ENCODE measurements around the gene TPSD1. TPM values are rescaled to one million over a fixed set of nuclear protein-coding genes. Genes with fewer than 3 reads are reported as not detected.

TPSD1 gene
- total and polyA plus RNA-seq, 2 donors (not counting 3 experiments of a cell fraction or from before 2014, with no cell fraction given), result not detected

DNA sequence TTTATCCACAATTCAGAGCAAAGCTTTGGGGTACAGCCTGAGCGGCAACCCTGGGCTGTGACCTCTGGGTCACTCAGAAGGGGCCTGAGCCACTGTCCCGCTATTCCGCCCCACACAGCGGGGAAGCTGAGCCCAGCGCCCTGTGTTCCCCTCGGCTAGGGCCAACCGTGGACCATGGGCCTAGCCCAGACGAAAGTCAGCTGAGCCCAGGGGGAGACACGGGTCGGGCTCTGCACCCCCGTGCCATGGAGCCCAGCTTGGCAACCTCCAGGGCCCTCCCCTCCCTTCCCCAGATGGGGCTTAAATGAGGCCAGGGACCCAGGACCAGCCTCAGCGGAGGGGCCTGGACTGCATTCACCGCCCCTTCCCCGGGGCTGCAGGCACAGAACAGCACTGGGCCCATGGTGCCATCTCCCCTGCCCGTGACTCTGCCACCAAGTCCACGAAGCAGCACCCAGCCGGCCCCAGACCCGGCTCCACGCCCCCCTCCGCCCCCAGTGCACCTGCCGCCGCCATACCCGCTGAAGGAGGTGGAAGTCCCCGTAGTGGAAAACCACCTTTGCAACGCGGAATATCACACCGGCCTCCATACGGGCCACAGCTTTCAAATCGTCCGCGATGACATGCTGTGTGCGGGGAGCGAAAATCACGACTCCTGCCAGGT is 1.8 kb downstream of the TPSD1 start:
- intact Hi-C loops (cut with micrococcal nuclease) (no loop called here), dilution Hi-C loops (cut with MboI; ENCODE audit: extremely low pct_ligation_motif_present, low sequenced_read_pairs) (no loop called here)
- BruUV-seq (replicated peaks), result no TSS peak
- POLR2A ChIA-PET, result no interaction called here
- Histone ChIP-seq H3K4me1 (ENCODE audit: control insufficient read depth, extremely low read depth, insufficient read depth, low read length) (no peaks in the 10 kb centered on the region), H3K9me1 (replicated peaks; ENCODE audit: control insufficient read depth, extremely low read depth, insufficient read depth, low read length) (no peaks in the 10 kb centered on the region), H2AFZ (ENCODE audit: low read depth, low read length) (no peak overlapping the region), H3K4me2 (ENCODE audit: insufficient read depth, low read length) (no peak overlapping the region), H3K27me3 (ENCODE audit: control insufficient read depth in 2 of 2, insufficient read depth in 2 of 2, low read length in 2 of 2) (peaks cover 21 to 25% of the 10 kb centered on the region in 2 experiments), H4K20me1 (replicated peaks; ENCODE audit: control insufficient read depth, extremely low read depth, insufficient read depth, low read length) (no peaks in the 10 kb centered on the region), H3K79me2 (ENCODE audit: control insufficient read depth, insufficient read depth, low read length) (no peaks in the 10 kb centered on the region), H3K36me3 (ENCODE audit: control insufficient read depth in 2 of 2, extremely low read depth in 1 of 2, insufficient read depth in 2 of 2, low read length in 2 of 2) (no peaks in the 10 kb centered on the region), H3K9me3 (replicated peaks; ENCODE audit: control insufficient read depth, insufficient read depth, low read length) (no peaks in the 10 kb centered on the region), H3K27ac (ENCODE audit: insufficient read depth, low read depth, low read length) (no peak overlapping the region), H3K9ac (replicated peaks; ENCODE audit: extremely low read depth, insufficient read depth, low read length) (no peak overlapping the region), H3K4me3 (replicated peaks in 1 of 3; ENCODE audit: insufficient read depth in 1 of 3, low read depth in 1 of 3, low read length in 3 of 3) (no peak overlapping the region)
- TF ChIP-seq GATA2 (IDR thresholded peaks at IDR 0.05; ENCODE audit: insufficient read depth, insufficient read length, low read depth, low read length), result no peak
- TF ChIP-seq POLR2AphosphoS5 (IDR thresholded peaks at IDR 0.05; ENCODE audit: insufficient read depth, low read depth, low read length), result no peak
- TF ChIP-seq MYC (IDR thresholded peaks at IDR 0.05; ENCODE audit: low read depth, low read length), result no peak
- no peak for TF ChIP-seq POLR2A (IDR thresholded peaks at IDR 0.05; ENCODE audit: low read depth, low read length)
- TF ChIP-seq, protein P1, sequence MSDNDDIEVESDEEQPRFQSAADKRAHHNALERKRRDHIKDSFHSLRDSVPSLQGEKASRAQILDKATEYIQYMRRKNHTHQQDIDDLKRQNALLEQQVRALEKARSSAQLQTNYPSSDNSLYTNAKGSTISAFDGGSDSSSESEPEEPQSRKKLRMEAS (IDR thresholded peaks at IDR 0.05; ENCODE audit: insufficient read depth, insufficient read length), result no peak
- no peak for TF ChIP-seq FOS (IDR thresholded peaks at IDR 0.05; ENCODE audit: borderline replicate concordance, insufficient read depth, low read length)
- TF ChIP-seq, protein P2, sequence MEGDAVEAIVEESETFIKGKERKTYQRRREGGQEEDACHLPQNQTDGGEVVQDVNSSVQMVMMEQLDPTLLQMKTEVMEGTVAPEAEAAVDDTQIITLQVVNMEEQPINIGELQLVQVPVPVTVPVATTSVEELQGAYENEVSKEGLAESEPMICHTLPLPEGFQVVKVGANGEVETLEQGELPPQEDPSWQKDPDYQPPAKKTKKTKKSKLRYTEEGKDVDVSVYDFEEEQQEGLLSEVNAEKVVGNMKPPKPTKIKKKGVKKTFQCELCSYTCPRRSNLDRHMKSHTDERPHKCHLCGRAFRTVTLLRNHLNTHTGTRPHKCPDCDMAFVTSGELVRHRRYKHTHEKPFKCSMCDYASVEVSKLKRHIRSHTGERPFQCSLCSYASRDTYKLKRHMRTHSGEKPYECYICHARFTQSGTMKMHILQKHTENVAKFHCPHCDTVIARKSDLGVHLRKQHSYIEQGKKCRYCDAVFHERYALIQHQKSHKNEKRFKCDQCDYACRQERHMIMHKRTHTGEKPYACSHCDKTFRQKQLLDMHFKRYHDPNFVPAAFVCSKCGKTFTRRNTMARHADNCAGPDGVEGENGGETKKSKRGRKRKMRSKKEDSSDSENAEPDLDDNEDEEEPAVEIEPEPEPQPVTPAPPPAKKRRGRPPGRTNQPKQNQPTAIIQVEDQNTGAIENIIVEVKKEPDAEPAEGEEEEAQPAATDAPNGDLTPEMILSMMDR (IDR thresholded peaks at IDR 0.05; ENCODE audit: extremely low read depth in 1 of 2, insufficient read depth in 1 of 2, low read depth in 1 of 2, low read length in 2 of 2), result no peak
- no peak for TF ChIP-seq JUN (IDR thresholded peaks at IDR 0.05; ENCODE audit: borderline replicate concordance, insufficient read depth, insufficient read length, low read depth)
- no peak for TF ChIP-seq EZH2 (IDR thresholded peaks at IDR 0.05; ENCODE audit: borderline replicate concordance, low read depth, low read length, severe bottlenecking)
- CTCF ChIA-PET, result no interaction called here
- DNase-seq (ENCODE audit: low read depth, low spot score), result no peak
- no peak for FAIRE-seq

Measured in endothelial cell of umbilical vein (primary cell).